NCI-H128 (cell line): ENCODE results near the gene IER5L.
A peak's percentile ranks its signal among the peaks of the same experiment; 100 is the strongest.

Experiments used
- DNase-seq: peaks from one replicate; lab custom pipeline; 2025; ENCODE audit not compliant: unreplicated experiment; lab: John Stamatoyannopoulos, UW

The IER5L gene

GRCh38 chr9:129177791-129178567 lies at the start of gene IER5L:
Gene IER5L (minus strand): TSS chr9:129178261. CDS start chr9:129178052, 209 bp downstream.
- DNase-seq = peak; percentile 94

GRCh38 chr9:129227843-129228189 lies 49.8 kb upstream of the IER5L start:
- no peak for DNase-seq

- DNase-seq = no peak
Observed at GRCh38 chr9:129225815-129226214, 47.8 kb upstream of the IER5L start.

GRCh38 chr9:129225490-129225778 lies 47.4 kb upstream of the IER5L start:
- DNase-seq = no peak

- DNase-seq = no peak
Observed at GRCh38 chr9:129224618-129225489, 46.8 kb upstream of the IER5L start.

GRCh38 chr9:129223551-129224208 lies 45.6 kb upstream of the IER5L start:
- no peak for DNase-seq

GRCh38 chr9:129222819-129223218 lies 44.8 kb upstream of the IER5L start:
- no peak for DNase-seq

GRCh38 chr9:129221979-129222635 lies 44.0 kb upstream of the IER5L start:
- no peak for DNase-seq

- DNase-seq = no peak
Observed at GRCh38 chr9:129221233-129221632, 43.2 kb upstream of the IER5L start.

- no peak for DNase-seq
Observed at GRCh38 chr9:129220771-129221170, 42.7 kb upstream of the IER5L start.

GRCh38 chr9:129218918-129219317 lies 40.9 kb upstream of the IER5L start:
- DNase-seq = no peak

- no peak for DNase-seq
Observed at GRCh38 chr9:129218272-129218625, 40.2 kb upstream of the IER5L start.

GRCh38 chr9:129213551-129213950 lies 35.5 kb upstream of the IER5L start:
- DNase-seq = no peak

GRCh38 chr9:129211686-129212085 lies 33.6 kb upstream of the IER5L start:
- DNase-seq = no peak

GRCh38 chr9:129210125-129210524 lies 32.1 kb upstream of the IER5L start:
- no peak for DNase-seq

GRCh38 chr9:129209580-129209979 lies 31.5 kb upstream of the IER5L start:
- DNase-seq = no peak

- DNase-seq = no peak
Observed at GRCh38 chr9:129209109-129209508, 31.0 kb upstream of the IER5L start.

- no peak for DNase-seq
Observed at GRCh38 chr9:129208207-129209032, 30.4 kb upstream of the IER5L start.

- no peak for DNase-seq
Observed at GRCh38 chr9:129206905-129207304, 28.8 kb upstream of the IER5L start.

GRCh38 chr9:129206401-129206800 lies 28.3 kb upstream of the IER5L start:
- no peak for DNase-seq

- DNase-seq = no peak
Observed at GRCh38 chr9:129204840-129205239, 26.8 kb upstream of the IER5L start.
